NT2/D1 (cell line): ENCODE data around the gene MICALL2.

Source experiments
- DNase-seq: peaks from one replicate; pipeline ENCODE4 v3.0.0-alpha.2; 2011; ENCODE audit warnings: low read depth, low spot score
- H3K27me3 ChIP-seq: 2 replicates; pipeline ENCODE4 v1.6.0; 2011; ENCODE audit warnings: mild to moderate bottlenecking; ENCODE audit not compliant: insufficient read length, insufficient read depth
- H3K36me3 ChIP-seq: 2 replicates; pipeline ENCODE4 v1.6.1; 2011; ENCODE audit warnings: mild to moderate bottlenecking, low read length, mixed read lengths; ENCODE audit not compliant: insufficient read depth, insufficient read length
- H3K4me1 ChIP-seq: 2 replicates; pipeline ENCODE4 v1.5.1; 2011; ENCODE audit not compliant: insufficient read depth, insufficient read length
- H3K4me3 ChIP-seq: 2 replicates; pipeline ENCODE4 v1.5.1; 2011; ENCODE audit warnings: low read depth; ENCODE audit not compliant: insufficient read length
- H3K9ac ChIP-seq: 2 replicates; pipeline ENCODE4 v1.6.0; 2011; ENCODE audit warnings: low read depth; ENCODE audit not compliant: insufficient read length
- H3K9me3 ChIP-seq: 2 replicates; pipeline ENCODE4 v1.5.1; 2011; ENCODE audit warnings: mild to moderate bottlenecking, low read length; ENCODE audit not compliant: insufficient read depth
- SUZ12 ChIP-seq: IDR thresholded peaks from 2 replicates; pipeline ENCODE4 v1.6.1; 2011; ENCODE audit not compliant: insufficient read length, insufficient read depth; ENCODE audit errors: extremely low read depth
- YY1 ChIP-seq: IDR thresholded peaks from 2 replicates; pipeline ENCODE4 v1.6.1; 2011; ENCODE audit not compliant: insufficient read length, insufficient read depth
- ZNF274 ChIP-seq: IDR thresholded peaks from 2 replicates; pipeline ENCODE4 v1.6.1; 2011; ENCODE audit warnings: mild to moderate bottlenecking, low read depth, low read length

Gene MICALL2

DNA sequence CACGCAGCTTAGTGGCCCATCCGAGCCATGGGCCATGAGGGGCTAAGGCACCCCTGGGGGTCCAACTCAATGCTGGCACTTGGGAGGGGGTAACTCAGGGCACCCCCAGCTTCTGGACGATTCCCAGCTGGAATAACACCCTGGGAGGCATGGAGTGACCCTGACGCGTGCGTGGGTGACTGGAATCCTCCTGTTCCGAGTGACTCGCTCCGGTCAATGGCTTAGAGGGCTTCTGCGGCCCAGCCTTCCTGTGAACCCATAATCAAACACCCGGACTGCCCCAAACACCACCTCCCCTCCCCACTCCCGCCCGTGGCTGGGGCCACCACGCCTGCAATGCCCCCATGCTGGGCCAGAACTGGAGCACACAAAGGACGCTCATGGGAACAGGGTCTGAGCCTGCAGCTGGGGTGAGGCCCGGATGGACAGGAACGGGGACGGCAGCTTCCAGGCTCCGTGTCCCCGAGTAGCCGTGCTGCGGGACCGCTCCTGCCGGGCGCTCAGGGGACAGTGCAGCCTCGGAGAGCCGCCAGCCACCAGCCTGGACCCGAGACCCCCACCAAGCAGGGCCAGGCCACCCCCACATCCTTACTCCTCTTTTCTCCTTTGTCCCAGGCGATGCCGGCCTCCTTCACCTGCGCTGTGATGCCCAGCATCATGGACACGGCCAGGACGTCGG lies 36.4 kb upstream of the MICALL2 start:
- H3K27me3 ChIP-seq, result no peaks in the 10 kb centered on the region
- H3K9me3 ChIP-seq, result no peaks in the 10 kb centered on the region
- H3K4me1 ChIP-seq, result no peaks in the 10 kb centered on the region
- H3K9ac ChIP-seq, result no peak overlapping the region
- peaks cover 95% of the 10 kb centered on the region for H3K36me3 ChIP-seq
- H3K4me3 ChIP-seq, result no peak overlapping the region
- no peak for DNase-seq
- TF ChIP-seq SUZ12, result no peak
- no peak for TF ChIP-seq ZNF274
- TF ChIP-seq YY1, result no peak

DNA sequence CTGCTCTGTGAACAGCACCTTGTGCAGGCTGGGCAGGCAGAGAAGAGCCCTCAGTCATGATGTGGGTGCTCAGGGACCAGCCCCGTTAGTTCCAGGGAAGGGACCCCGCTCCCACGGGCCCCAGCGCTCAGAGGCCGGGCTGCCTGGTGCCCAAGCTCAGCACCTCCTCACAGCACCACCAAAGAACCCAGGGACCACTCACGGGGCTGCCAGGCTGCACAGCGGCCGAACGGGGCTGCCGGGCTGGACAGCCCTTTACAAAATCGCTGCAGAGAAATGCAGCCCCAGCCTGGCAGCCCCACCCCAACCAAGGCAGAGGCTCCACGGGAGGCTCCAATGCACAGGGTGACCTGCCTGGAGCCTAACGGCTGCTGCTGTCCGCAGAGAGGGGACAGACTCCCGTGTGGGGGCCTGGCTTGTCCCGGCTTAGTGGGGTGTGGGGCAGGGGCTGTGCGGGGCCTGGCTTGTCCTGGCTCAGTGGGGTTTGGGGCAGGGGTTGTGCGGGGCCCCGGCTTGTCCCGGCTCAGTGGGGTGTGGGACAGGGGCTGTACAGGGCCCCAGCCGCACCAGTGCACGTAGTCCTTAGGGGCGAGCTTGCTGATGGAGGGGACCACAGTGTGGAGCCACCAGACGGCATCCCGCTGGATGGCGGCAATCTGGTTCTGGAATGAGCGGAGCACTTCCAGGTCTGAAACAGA lies 35.7 kb upstream of the MICALL2 start:
- Histone ChIP-seq H3K4me3 (no peak overlapping the region), H3K4me1 (no peaks in the 10 kb centered on the region), H3K36me3 (peaks cover 95% of the 10 kb centered on the region), H3K27me3 (no peaks in the 10 kb centered on the region), H3K9ac (no peak overlapping the region), H3K9me3 (no peaks in the 10 kb centered on the region)
- no peak for TF ChIP-seq ZNF274
- no peak for TF ChIP-seq YY1
- no peak for TF ChIP-seq SUZ12
- DNase-seq, result no peak

DNA sequence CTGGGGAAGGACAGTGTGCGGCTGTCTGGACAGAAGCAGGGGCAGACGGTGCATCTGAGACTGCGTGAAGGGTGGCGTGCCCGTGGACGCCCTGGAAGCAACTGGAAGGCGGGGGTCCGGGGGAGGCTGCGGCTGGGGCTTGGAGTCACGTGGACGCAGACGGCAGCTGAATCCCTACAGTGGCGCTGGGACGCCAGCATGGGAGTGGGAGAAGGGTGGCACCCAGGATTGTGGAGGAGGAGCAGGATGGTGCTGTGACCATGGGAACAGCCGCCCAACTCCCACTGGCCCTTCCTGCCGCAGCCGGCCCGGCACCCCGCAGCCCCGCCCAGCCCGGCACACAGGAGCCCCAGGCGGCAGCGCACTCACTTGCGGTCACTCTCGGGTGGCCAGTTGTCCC lies 35.2 kb upstream of the MICALL2 start:
- Histone ChIP-seq H3K4me3 (no peak overlapping the region), H3K9ac (no peak overlapping the region), H3K36me3 (peaks cover 95% of the 10 kb centered on the region), H3K27me3 (no peaks in the 10 kb centered on the region), H3K9me3 (no peaks in the 10 kb centered on the region), H3K4me1 (no peaks in the 10 kb centered on the region)
- DNase-seq, result no peak
- no peak for TF ChIP-seq SUZ12
- no peak for TF ChIP-seq YY1
- no peak for TF ChIP-seq ZNF274

DNA sequence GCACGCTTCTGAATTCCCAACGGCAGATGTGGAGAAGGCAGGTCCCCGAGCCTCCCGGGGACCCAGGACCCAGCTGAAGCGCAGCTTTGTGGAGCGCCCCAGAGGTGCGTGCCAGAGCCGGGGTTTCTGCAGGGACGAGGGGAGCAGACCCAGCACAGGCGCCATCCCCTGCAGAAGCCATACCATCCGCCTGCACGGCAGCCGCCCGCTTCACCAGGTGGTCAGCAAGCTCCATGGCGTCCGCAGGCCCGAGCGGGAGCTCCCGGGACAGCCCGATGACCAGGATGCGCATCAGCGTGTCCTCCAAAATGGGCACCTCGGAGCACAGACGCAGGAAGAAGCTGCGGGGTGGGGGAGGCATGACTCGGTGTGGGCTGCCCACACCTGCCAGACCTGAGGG lies 34.3 kb upstream of the MICALL2 start:
- DNase-seq, result no peak
- Histone ChIP-seq H3K9ac (no peak overlapping the region), H3K27me3 (no peaks in the 10 kb centered on the region), H3K4me1 (no peaks in the 10 kb centered on the region), H3K4me3 (no peak overlapping the region), H3K9me3 (no peaks in the 10 kb centered on the region), H3K36me3 (peaks cover 98% of the 10 kb centered on the region)
- TF ChIP-seq SUZ12 (no peak), ZNF274 (no peak), YY1 (no peak)

DNA sequence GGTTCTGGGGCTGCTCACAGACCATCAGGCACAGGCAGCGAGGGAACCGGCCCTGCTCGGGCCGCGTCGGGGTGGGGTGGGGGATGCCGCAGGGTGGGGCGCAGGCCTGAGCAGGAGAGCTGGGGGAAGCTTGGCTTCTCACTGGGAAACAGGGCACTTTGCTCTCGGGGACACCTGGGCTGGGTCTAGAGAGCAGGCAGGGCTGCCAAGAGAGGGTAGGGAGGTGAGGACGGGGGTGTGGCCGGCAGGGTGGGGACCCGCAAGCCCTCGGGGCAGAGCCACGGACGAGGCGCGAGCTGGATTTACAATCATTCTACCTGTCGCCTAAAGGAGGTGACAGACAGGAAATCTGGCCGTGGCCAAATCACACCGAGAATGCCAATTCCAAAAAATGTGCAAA lies 33.9 kb upstream of the MICALL2 start:
- peaks cover 99% of the 10 kb centered on the region for H3K36me3 ChIP-seq
- no peak overlapping the region for H3K9ac ChIP-seq
- H3K4me3 ChIP-seq, result no peak overlapping the region
- H3K27me3 ChIP-seq, result no peaks in the 10 kb centered on the region
- H3K4me1 ChIP-seq, result no peaks in the 10 kb centered on the region
- TF ChIP-seq SUZ12, result no peak
- TF ChIP-seq YY1, result no peak
- TF ChIP-seq ZNF274, result no peak
- no peaks in the 10 kb centered on the region for H3K9me3 ChIP-seq
- no peak for DNase-seq

DNA sequence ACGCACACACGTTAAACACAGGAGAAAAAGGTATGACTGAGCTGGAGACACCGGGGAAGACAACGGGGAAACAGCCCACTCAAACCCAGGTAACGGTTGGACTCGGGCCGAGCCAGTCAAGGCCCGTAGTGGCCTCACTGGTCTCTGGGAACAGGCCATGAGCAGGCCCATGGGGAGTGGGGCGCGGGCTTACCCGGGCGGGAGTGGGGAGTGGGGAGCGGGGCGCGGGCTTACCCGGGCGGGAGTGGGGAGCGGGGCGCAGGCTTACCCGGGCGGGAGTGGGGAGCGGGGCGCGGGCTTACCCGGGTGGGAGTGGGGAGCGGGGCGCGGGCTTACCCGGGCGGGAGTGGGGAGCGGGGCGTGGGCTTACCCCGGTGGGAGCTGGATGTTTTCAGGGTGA lies 33.4 kb upstream of the MICALL2 start:
- Histone ChIP-seq H3K4me1 (no peaks in the 10 kb centered on the region), H3K36me3 (peaks cover 99% of the 10 kb centered on the region)

DNA sequence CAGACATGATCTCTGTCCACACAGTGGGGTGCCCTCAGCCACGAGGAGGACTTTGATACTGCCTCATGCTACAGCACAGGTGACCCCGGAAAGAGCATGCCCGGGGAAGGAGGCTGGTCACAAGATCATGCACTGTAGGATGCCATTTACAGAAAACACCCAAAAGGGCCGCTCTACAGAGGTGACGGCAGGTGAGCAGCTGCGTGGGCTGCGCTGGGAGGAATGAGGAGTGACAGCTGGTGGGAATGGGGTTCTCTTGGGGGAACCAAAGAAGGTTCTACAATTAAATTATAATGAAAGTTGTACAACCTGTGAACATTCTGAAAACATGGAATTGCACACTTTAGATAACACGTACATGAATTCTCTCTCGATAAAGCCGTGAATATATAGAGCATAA lies 33.0 kb upstream of the MICALL2 start:
- TF ChIP-seq SUZ12, result no peak
- TF ChIP-seq ZNF274, result no peak
- TF ChIP-seq YY1, result no peak
- H3K36me3 ChIP-seq, result peaks cover 99% of the 10 kb centered on the region
- no peaks in the 10 kb centered on the region for H3K27me3 ChIP-seq

More for the DNA sequence above, 33.4 kb upstream of the MICALL2 start:
- TF ChIP-seq SUZ12 (no peak), YY1 (no peak), ZNF274 (no peak)
- H3K27me3 ChIP-seq, result no peaks in the 10 kb centered on the region
- no peak for DNase-seq
- H3K9me3 ChIP-seq, result no peaks in the 10 kb centered on the region
- H3K4me3 ChIP-seq, result no peak overlapping the region
- H3K9ac ChIP-seq, result no peak overlapping the region

More for the DNA sequence above, 33.0 kb upstream of the MICALL2 start:
- Histone ChIP-seq H3K4me1 (no peaks in the 10 kb centered on the region), H3K4me3 (no peak overlapping the region), H3K9me3 (no peaks in the 10 kb centered on the region), H3K9ac (no peak overlapping the region)
- no peak for DNase-seq
